ENCODE measurements around the gene ONECUT3. TPM values are rescaled to one million over a fixed set of nuclear protein-coding genes. Genes with fewer than 3 reads are reported as not detected.
"Not testable (repeated sequence)": the region's sequence is repeated elsewhere in the genome, so short reads cannot be mapped to it uniquely, and the experiment has no call there.

Gene ONECUT3
- polyA plus RNA-seq (2013, experiment 1 of 4) = 0.06 TPM
- polyA plus RNA-seq (2013, experiment 2 of 4) = 0.09 TPM
- polyA plus RNA-seq (2013, experiment 3 of 4) = 0.16 TPM
- polyA plus RNA-seq (2013, experiment 4 of 4) = 0.28 TPM

- Histone ChIP-seq H3K4me3 (ENCODE audit: insufficient read depth, low read depth, low read length) (no peak within 1 kb of the TSS), H3K36me3 (ENCODE audit: control insufficient read depth, insufficient read depth, low read length) (no peaks in the 10 kb centered on the region), H3K4me1 (ENCODE audit: control insufficient read depth, insufficient read depth, low read length) (peaks cover 22% of the 10 kb centered on the region), H3K9me3 (ENCODE audit: control insufficient read depth, low read length) (no peaks in the 10 kb centered on the region), H3K27ac (ENCODE audit: insufficient read depth, low read depth, low read length, poor library complexity, severe bottlenecking) (no peak within 1 kb of the TSS), H3K27me3 (ENCODE audit: control insufficient read depth, insufficient read depth, low read length, poor library complexity, severe bottlenecking) (peaks cover 98% of the 10 kb centered on the region)
- WGBS, 2 experiments = 5% methylated on average over 77 of the region's 77 CpGs
These were observed at the start of gene ONECUT3 for GRCh38 chr19:1752757-1753728. TSS of gene ONECUT3 (plus strand) at chr19:1753506. CDS start at chr19:1753663, 157 bp downstream.

GRCh38 chr19:1704339-1704738 lies 49.0 kb upstream of the ONECUT3 start:
- no peak overlapping the region for H3K27ac ChIP-seq (ENCODE audit: insufficient read depth, low read depth, low read length, poor library complexity, severe bottlenecking)
- H3K27me3 ChIP-seq (ENCODE audit: control insufficient read depth, insufficient read depth, low read length, poor library complexity, severe bottlenecking) = peaks cover 25% of the 10 kb centered on the region
- no peak overlapping the region for H3K4me3 ChIP-seq (ENCODE audit: insufficient read depth, low read depth, low read length)
- no peaks in the 10 kb centered on the region for H3K4me1 ChIP-seq (ENCODE audit: control insufficient read depth, insufficient read depth, low read length)
- H3K36me3 ChIP-seq (ENCODE audit: control insufficient read depth, insufficient read depth, low read length) = no peaks in the 10 kb centered on the region
- 87 to 88% methylated on average over 6 of the region's 6 CpGs for WGBS, 2 experiments
- H3K9me3 ChIP-seq (ENCODE audit: control insufficient read depth, low read length) = no peaks in the 10 kb centered on the region

- Histone ChIP-seq H3K27me3 (ENCODE audit: control insufficient read depth, insufficient read depth, low read length, poor library complexity, severe bottlenecking) (peaks cover 22% of the 10 kb centered on the region), H3K27ac (ENCODE audit: insufficient read depth, low read depth, low read length, poor library complexity, severe bottlenecking) (no peak overlapping the region), H3K4me3 (ENCODE audit: insufficient read depth, low read depth, low read length) (no peak overlapping the region), H3K9me3 (ENCODE audit: control insufficient read depth, low read length) (no peaks in the 10 kb centered on the region), H3K4me1 (ENCODE audit: control insufficient read depth, insufficient read depth, low read length) (no peaks in the 10 kb centered on the region), H3K36me3 (ENCODE audit: control insufficient read depth, insufficient read depth, low read length) (no peaks in the 10 kb centered on the region)
- 73 to 74% methylated on average over 2 of the region's 2 CpGs for WGBS, 2 experiments
These were observed 47.9 kb upstream of the ONECUT3 start for GRCh38 chr19:1705367-1705766.

- not testable (repeated sequence) for H3K9me3 ChIP-seq (ENCODE audit: control insufficient read depth, low read length); H3K27ac ChIP-seq (ENCODE audit: insufficient read depth, low read depth, low read length, poor library complexity, severe bottlenecking); H3K4me1 ChIP-seq (ENCODE audit: control insufficient read depth, insufficient read depth, low read length); H3K36me3 ChIP-seq (ENCODE audit: control insufficient read depth, insufficient read depth, low read length); H3K27me3 ChIP-seq (ENCODE audit: control insufficient read depth, insufficient read depth, low read length, poor library complexity, severe bottlenecking); H3K4me3 ChIP-seq (ENCODE audit: insufficient read depth, low read depth, low read length)
- WGBS, 2 experiments = 79 to 81% methylated on average over 14 of the region's 14 CpGs
These were observed 46.7 kb upstream of the ONECUT3 start for GRCh38 chr19:1706646-1707045.

DNA sequence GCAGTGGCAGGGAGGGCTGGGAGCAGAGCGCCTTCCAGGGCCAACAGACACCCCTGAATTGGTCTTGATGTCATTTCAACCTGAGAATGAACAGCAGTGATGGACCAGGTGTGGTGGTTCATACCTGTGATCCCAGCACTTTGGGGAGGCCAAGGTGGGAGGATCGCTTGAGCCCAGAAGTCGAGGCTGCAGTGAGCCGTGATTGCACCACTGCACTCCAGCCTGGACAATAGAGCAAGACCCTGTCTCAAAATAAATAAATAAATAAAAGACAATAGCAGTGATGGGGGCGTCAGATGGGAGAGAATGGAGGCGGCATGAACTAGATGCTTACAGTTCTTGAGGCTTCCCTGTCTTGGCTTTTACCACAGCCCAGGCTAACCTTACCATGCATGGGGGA lies 46.1 kb upstream of the ONECUT3 start:
- H3K4me3 ChIP-seq (ENCODE audit: insufficient read depth, low read depth, low read length) = no peak overlapping the region
- peaks cover 3% of the 10 kb centered on the region for H3K27me3 ChIP-seq (ENCODE audit: control insufficient read depth, insufficient read depth, low read length, poor library complexity, severe bottlenecking)
- H3K9me3 ChIP-seq (ENCODE audit: control insufficient read depth, low read length) = no peaks in the 10 kb centered on the region
- H3K36me3 ChIP-seq (ENCODE audit: control insufficient read depth, insufficient read depth, low read length) = no peaks in the 10 kb centered on the region
- H3K27ac ChIP-seq (ENCODE audit: insufficient read depth, low read depth, low read length, poor library complexity, severe bottlenecking) = no peak overlapping the region
- WGBS, 2 experiments = 87 to 91% methylated on average over 6 of the region's 6 CpGs
- no peaks in the 10 kb centered on the region for H3K4me1 ChIP-seq (ENCODE audit: control insufficient read depth, insufficient read depth, low read length)

- Histone ChIP-seq H3K4me1 (ENCODE audit: control insufficient read depth, insufficient read depth, low read length) (no peaks in the 10 kb centered on the region), H3K9me3 (ENCODE audit: control insufficient read depth, low read length) (no peaks in the 10 kb centered on the region), H3K36me3 (ENCODE audit: control insufficient read depth, insufficient read depth, low read length) (no peaks in the 10 kb centered on the region), H3K27ac (ENCODE audit: insufficient read depth, low read depth, low read length, poor library complexity, severe bottlenecking) (no peak overlapping the region), H3K4me3 (ENCODE audit: insufficient read depth, low read depth, low read length) (no peak overlapping the region), H3K27me3 (ENCODE audit: control insufficient read depth, insufficient read depth, low read length, poor library complexity, severe bottlenecking) (peaks cover 15% of the 10 kb centered on the region)
- 90 to 93% methylated on average over 2 of the region's 2 CpGs for WGBS, 2 experiments
These were observed 40.1 kb upstream of the ONECUT3 start for GRCh38 chr19:1713170-1713569.

GRCh38 chr19:1715540-1715939 lies 37.8 kb upstream of the ONECUT3 start:
- WGBS, 2 experiments = 66 to 67% methylated on average over 13 of the region's 13 CpGs
- no peak overlapping the region for H3K27ac ChIP-seq (ENCODE audit: insufficient read depth, low read depth, low read length, poor library complexity, severe bottlenecking)
- no peaks in the 10 kb centered on the region for H3K4me1 ChIP-seq (ENCODE audit: control insufficient read depth, insufficient read depth, low read length)
- no peak overlapping the region for H3K4me3 ChIP-seq (ENCODE audit: insufficient read depth, low read depth, low read length)
- H3K27me3 ChIP-seq (ENCODE audit: control insufficient read depth, insufficient read depth, low read length, poor library complexity, severe bottlenecking) = peaks cover 25% of the 10 kb centered on the region
- H3K36me3 ChIP-seq (ENCODE audit: control insufficient read depth, insufficient read depth, low read length) = no peaks in the 10 kb centered on the region
- no peaks in the 10 kb centered on the region for H3K9me3 ChIP-seq (ENCODE audit: control insufficient read depth, low read length)

DNA sequence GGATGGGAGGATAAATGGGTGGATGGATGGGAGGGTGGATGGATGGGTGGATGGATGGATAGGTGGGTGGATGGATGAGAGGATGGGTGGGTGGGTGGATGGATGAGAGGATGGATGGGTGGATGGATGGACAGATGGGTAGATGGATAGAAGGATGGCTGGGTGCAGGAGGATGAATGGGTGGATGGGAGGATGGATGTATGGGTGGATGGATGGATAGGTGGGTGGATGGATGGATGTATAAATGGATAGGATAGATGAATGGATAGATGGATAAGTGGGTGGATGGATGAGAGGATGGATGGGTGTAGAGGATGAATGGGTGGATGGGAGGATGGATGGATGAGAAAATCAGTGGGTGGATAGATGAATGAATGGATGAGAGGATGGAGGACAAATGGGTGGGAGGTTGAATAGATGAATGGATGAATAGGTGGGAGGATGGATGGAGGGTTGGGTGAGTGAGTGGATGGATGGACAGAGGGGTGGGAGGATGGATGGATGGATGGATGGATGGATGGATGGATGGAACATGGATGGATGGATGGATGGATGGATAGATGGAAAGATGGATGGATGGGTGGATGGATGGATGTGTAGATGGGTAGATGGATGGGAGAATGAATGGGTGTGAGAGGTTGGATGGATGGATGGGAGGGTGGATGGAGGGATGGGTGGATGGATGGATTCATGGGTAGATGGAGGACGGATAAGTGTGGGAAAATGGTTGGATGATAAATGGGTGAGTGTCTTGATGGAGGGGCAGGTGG lies 35.9 kb upstream of the ONECUT3 start:
- Histone ChIP-seq H3K4me1 (ENCODE audit: control insufficient read depth, insufficient read depth, low read length) (no peaks in the 10 kb centered on the region), H3K27me3 (ENCODE audit: control insufficient read depth, insufficient read depth, low read length, poor library complexity, severe bottlenecking) (peaks cover 25% of the 10 kb centered on the region), H3K27ac (ENCODE audit: insufficient read depth, low read depth, low read length, poor library complexity, severe bottlenecking) (no peak overlapping the region), H3K9me3 (ENCODE audit: control insufficient read depth, low read length) (no peaks in the 10 kb centered on the region), H3K4me3 (ENCODE audit: insufficient read depth, low read depth, low read length) (no peak overlapping the region), H3K36me3 (ENCODE audit: control insufficient read depth, insufficient read depth, low read length) (no peaks in the 10 kb centered on the region)
- 91 to 95% methylated on average over 1 of the region's 1 CpG for whole genome bisulfite sequencing, 2 experiments

- H3K27me3 ChIP-seq (ENCODE audit: control insufficient read depth, insufficient read depth, low read length, poor library complexity, severe bottlenecking) = peaks cover 25% of the 10 kb centered on the region
These were observed 35.4 kb upstream of the ONECUT3 start for GRCh38 chr19:1717970-1718264.

More at GRCh38 chr19:1717970-1718264, 35.4 kb upstream of the ONECUT3 start:
- no peak overlapping the region for H3K27ac ChIP-seq (ENCODE audit: insufficient read depth, low read depth, low read length, poor library complexity, severe bottlenecking)
- H3K4me3 ChIP-seq (ENCODE audit: insufficient read depth, low read depth, low read length) = no peak overlapping the region
- H3K4me1 ChIP-seq (ENCODE audit: control insufficient read depth, insufficient read depth, low read length) = no peaks in the 10 kb centered on the region
- no peaks in the 10 kb centered on the region for H3K36me3 ChIP-seq (ENCODE audit: control insufficient read depth, insufficient read depth, low read length)
- H3K9me3 ChIP-seq (ENCODE audit: control insufficient read depth, low read length) = no peaks in the 10 kb centered on the region
- WGBS, 2 experiments = 85 to 96% methylated on average over 2 of the region's 2 CpGs

All from ectodermal cell (in vitro differentiated cells).